Measurements from ENCODE around the gene COX11.

Gene COX11, protein sequence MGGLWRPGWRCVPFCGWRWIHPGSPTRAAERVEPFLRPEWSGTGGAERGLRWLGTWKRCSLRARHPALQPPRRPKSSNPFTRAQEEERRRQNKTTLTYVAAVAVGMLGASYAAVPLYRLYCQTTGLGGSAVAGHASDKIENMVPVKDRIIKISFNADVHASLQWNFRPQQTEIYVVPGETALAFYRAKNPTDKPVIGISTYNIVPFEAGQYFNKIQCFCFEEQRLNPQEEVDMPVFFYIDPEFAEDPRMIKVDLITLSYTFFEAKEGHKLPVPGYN

DNA sequence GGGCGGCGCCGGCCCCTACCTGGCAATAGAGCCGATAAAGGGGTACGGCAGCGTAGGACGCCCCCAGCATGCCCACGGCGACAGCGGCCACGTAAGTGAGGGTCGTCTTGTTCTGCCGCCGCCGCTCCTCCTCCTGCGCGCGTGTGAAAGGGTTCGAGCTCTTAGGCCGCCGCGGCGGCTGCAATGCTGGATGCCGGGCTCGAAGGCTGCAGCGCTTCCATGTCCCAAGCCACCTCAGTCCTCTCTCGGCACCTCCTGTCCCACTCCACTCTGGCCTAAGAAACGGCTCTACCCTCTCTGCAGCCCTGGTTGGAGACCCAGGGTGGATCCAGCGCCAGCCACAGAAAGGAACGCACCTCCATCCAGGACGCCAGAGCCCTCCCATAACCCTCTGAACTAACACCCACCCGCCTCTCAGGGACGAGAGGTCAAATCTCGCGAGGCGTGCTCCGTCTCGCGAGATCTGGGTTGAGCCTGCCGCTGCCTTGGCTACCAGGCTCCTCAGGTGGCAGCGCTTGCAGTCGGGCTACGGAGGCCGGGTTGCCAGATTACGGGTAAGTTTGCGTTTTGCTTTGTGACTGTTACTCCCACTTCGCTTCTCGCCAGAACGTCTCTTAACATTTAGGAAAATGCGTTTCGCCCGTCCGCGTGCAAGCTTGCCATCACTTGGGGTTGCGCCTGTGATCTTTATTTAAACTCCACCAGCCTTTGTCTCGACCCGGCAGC is at the start of gene COX11, which contains the start of gene STXBP4:
Gene COX11, minus strand, starts transcription at position 393 of the 726 bp plus-strand sequence. Its CDS starts 8 bp downstream, at position 385.
Gene STXBP4, plus strand, starts transcription at position 504 of the 726 bp plus-strand sequence. CDS start 17,455 bp downstream, outside the sequence.
- in situ Hi-C loops (cut with MboI; ENCODE audit: low sequenced_read_pairs), result no loop called here

DNA sequence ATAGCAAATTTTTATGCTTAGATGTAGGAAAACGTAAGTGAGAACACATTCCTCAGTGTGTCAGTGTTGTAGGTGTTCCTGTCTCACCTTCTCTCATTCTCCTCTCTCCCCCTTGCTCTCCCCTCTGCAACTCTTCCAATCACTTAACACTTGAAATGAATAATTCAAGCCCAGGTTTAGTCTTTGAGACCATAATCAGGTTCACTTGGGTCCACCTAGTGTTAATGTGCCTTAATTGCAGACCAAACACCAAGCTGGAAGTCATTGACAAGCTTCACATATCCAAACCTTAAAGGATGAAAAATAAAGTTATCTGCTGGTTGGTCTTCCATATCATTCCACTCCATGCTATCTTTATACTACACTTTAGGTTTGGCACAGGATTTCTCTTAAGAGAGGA is 37.1 kb upstream of the COX11 start:
- in situ Hi-C loops (cut with MboI; ENCODE audit: low sequenced_read_pairs), result no loop called here

DNA sequence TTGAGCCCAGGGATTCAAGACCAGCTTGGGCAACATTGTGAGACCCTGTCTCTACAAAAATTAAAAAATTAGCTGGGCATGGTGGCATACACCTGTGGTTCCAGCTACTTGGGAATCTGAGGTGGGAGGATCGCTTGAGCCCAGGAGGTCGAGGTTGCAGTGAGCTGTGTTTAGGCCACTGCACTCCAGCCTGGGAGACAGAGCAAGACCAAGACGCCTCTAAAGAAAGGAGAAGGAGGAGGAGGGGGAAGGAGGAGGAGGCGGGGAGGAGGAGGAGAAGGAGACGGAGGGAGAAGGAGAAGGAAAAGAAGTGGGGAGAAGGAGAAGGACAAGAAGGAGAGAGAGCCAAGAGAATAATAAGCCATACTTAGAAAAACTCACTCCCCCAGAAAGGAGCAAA is 36.0 kb upstream of the COX11 start:
- in situ Hi-C loops (cut with MboI; ENCODE audit: low sequenced_read_pairs), result no loop called here

DNA sequence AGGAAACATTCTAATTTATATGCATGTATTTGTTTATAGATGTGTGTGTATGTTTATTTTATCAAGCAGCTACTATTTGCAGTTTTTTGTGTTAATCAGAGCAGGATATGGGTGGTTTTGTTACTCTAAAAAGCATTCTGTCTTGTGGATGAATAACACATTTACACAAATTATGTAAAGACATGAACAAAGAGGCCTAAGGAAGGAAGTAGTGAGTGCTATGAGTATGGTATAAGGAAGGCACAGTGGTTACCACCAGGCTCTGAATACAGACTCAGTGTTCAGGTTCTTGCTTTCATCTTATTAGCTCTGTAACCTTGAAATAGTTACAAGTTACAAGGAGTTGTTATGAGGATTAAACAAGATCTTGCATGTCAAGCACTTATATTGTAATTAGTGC is 34.0 kb upstream of the COX11 start:
- in situ Hi-C loops (cut with MboI; ENCODE audit: low sequenced_read_pairs), result no loop called here

DNA sequence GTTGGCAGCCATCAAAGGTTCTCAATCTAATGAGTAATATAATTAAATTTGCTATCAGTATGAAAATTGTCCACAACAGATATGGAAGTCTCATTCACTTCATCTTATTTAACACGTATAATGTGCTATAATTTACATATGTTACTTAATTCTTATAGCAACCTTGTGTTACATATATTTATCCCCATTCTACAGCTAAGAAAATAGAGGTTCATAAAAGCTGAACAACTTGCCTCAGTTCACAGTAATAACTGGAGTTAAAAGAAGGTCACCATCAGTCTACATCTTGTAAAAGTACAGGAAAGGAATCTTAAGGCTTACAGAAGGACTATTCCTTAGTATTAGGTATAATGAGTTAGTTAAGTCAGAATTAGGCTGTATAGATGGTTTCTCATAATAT is 28.0 kb upstream of the COX11 start:
- in situ Hi-C loops (cut with MboI; ENCODE audit: low sequenced_read_pairs), result loop anchor here (25.0 kb wide), 1 partner anchor 291 kb away; no protein-coding TSS in a partner anchor

DNA sequence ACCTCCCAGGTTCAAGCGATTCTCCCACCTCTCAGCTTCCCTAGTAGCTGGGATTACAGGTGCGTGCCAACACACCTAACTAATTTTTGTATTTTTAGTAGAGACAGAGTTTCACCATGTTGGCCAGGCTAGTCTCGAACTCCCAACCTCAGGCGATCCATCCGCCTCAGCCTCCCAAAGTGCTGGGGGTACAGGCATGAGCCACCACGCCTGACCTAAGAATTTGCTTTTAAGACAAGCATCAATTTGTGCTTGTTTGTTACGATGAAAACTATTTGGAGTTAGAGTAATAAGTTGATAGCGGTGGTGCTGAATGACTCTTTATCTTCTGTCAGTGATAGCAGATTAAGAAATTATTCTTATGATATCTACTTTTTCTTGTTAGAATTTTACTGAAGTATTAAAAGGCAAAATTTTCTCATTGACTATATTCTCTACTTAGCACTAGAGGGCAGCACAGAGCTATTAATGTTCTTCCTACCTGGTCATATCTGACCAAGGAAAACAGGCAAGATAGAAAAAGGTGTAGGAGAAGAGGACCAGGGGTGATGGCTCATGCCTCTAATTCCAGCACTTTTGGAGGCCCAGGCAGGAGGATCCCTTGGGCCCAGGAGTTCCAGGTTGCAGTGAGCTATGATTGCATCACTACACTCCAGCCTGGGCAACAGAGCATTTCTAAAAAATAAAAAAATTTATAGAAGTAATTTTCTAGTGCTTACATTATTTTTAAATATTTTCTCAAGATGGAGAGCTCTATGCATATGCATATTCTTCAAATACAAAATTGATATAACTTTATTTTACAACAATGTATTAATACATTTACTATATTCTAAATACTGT is 24.6 kb upstream of the COX11 start:
- in situ Hi-C loops (cut with MboI; ENCODE audit: low sequenced_read_pairs), result loop anchor here (25.0 kb wide), 1 partner anchor 294 kb away; no protein-coding TSS in a partner anchor

DNA sequence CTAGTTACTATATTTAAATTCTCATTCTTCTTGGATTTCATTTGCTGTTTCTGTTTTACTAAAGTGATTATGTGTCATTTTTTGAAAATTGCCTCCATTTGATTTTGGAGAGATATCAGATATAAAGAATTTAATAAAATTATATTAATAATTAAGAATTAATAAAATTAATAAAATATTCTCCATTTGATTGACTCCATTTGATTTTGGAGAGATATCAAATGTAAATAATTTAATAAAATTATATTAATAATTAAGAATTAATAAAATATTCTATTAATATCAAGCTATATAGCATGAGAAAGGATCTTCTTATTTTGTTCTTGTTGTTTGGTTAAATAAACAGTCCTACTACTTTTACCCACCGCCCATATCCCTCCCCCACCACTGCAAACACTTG is 23.1 kb upstream of the COX11 start:
- in situ Hi-C loops (cut with MboI; ENCODE audit: low sequenced_read_pairs), result loop anchor here (25.0 kb wide), 1 partner anchor 296 kb away; no protein-coding TSS in a partner anchor

DNA sequence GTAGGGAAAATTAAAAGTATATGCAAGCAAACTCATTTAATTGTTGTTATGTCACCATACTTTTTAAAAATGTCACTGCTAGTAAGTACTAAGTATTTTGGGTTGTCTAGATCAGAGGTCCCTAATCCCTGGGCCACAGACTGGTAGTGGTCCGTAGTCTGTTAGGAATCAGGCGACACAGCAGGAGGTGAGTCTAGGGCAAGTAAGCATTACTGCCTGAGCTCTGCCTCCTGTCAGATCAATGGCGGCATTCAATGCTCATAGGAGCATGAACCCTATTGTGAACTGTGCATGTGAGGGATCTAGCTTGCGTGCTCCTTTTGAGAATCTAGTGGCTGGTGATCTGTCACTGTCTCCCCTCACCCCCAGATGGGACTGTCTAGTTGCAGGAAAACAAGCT is 21.7 kb upstream of the COX11 start:
- in situ Hi-C loops (cut with MboI; ENCODE audit: low sequenced_read_pairs), result loop anchor here (25.0 kb wide), 1 partner anchor 297 kb away; no protein-coding TSS in a partner anchor

DNA sequence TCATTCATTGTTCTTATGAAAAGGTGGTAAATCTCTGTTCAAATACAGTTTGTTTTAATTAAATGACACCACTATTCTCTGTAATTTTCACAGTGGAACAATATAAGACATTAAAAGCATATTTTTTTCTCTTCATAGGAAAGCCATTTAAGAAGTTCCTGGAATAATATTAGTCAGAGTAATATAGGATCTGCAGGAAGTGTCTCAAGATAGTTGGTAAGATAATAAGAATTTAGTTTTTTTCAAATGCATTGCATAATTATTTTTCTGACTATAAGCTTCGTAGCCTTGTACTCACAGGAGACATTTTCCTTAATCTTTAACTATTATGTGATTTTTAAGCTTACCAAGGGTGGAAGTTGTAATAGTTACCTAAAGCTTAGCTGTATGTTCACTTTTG is 17.0 kb upstream of the COX11 start:
- in situ Hi-C loops (cut with MboI; ENCODE audit: low sequenced_read_pairs), result loop anchor here (25.0 kb wide), 1 partner anchor 302 kb away; no protein-coding TSS in a partner anchor

DNA sequence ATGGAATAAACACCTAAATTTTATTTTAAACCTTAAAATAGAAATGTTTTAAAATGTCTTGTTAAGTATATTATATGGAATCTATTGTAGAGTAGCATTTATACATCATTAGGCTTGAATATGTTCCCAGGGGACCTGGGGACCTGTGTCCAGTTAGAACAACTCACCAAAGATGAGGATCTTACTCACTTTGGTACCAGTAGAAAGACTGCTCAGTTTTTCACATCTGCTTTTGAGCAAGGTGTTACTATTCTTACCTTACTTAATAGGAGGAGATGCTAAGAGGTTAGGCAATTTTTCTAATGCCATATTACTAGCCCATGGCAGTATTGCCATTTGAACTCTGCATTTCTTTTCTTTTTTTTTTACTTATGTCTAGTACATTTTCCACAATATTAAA is 14.8 kb upstream of the COX11 start:
- in situ Hi-C loops (cut with MboI; ENCODE audit: low sequenced_read_pairs), result loop anchor here (25.0 kb wide), 1 partner anchor 304 kb away; no protein-coding TSS in a partner anchor

DNA sequence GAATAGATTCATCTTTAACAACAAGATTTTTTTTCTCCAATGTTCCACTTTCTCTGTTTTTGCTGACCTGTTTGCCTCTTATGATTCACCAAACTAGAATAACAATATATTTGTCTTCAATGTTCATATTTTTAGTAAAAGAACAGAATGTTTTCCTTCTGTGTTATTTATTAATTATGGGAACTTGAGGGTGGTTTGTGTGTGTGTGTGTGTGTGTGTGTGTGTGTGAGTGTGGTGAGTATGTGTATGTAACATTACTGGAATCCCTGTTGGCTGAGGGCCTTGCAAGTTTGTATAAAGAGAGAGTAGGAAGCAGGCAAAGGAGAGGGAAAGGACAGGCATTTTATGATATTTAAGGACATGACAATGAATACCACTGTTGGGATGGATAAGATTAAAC is 13.9 kb upstream of the COX11 start:
- in situ Hi-C loops (cut with MboI; ENCODE audit: low sequenced_read_pairs), result loop anchor here (25.0 kb wide), 1 partner anchor 305 kb away; no protein-coding TSS in a partner anchor

DNA sequence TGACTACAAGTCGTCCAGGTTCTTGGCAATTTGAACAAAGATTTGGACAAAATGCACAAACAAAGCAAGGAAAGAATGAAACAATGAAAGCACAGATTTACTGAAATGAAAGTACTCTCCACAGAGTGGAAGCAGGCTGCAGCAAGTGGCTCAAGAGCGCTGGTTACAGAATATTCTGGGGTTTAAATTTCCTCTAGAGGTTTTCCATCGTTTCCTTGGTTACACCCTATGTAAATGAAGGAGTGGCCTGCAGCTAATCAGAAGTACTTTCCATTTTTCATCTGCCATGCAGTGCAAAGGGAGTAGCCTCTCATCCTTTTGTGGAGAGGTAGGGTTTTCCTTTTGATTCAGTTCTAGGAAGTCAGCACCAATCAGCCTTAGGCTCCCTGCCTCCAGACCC is 11.9 kb upstream of the COX11 start:
- in situ Hi-C loops (cut with MboI; ENCODE audit: low sequenced_read_pairs), result loop anchor here (25.0 kb wide), 1 partner anchor 307 kb away; no protein-coding TSS in a partner anchor

DNA sequence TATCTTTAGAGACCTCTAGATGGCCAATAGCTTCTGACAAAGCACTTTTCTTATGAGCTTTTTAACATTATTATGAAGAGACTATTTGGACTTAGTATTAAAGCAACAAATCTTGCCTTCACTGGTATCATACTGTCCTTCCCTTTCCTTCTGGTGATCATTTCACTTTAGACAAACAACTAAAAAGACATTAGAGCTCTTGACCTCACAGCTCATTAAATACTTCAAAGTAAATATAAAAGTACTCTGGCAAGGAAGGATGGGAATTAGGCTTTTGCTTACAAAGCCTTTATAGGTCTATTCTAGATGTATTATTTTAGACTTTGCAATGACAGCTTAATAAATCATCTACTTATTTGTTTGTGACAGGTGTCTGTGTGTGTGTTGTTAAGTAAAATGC is 11.2 kb upstream of the COX11 start:
- in situ Hi-C loops (cut with MboI; ENCODE audit: low sequenced_read_pairs), result loop anchor here (25.0 kb wide), 1 partner anchor 308 kb away; no protein-coding TSS in a partner anchor

DNA sequence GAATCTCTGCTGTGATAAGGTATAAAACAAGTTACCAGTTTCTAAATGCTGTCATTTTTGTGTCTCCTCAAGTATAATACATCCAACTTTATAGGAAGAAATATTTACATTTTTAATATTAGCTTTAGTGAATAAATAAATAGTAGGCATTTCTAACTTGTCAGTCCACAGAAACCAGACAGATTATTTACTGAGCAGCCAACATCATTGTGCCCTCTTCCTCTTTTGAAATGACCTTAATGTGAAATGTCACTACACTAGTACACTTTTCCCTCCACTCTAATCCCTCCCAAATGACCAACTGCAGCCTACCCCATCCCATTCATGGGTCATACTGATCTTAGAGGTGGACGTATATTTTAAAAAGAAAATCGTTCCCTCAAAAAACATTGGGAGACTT is 9.3 kb upstream of the COX11 start:
- in situ Hi-C loops (cut with MboI; ENCODE audit: low sequenced_read_pairs), result loop anchor here (25.0 kb wide), 1 partner anchor 310 kb away; no protein-coding TSS in a partner anchor

DNA sequence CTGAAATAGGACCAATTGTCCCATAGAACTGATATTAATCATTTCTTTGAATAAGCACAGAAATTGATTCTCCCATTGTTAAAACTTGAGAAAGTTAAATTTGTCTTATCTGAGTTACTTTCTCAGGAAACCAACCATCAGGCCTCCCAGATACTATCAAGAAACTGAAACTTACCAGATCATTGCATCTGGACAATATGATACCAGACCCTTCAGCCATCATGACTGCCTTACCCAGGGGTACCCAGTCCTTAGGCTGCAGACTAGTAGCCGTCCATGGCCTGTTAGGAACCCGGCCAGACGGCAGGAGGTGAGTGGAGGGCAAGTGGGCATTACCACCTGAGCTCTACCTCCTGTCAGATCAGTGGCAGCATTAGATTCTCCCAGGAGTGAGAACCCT is 7.9 kb upstream of the COX11 start:
- in situ Hi-C loops (cut with MboI; ENCODE audit: low sequenced_read_pairs), result loop anchor here (25.0 kb wide), 1 partner anchor 311 kb away; no protein-coding TSS in a partner anchor

DNA sequence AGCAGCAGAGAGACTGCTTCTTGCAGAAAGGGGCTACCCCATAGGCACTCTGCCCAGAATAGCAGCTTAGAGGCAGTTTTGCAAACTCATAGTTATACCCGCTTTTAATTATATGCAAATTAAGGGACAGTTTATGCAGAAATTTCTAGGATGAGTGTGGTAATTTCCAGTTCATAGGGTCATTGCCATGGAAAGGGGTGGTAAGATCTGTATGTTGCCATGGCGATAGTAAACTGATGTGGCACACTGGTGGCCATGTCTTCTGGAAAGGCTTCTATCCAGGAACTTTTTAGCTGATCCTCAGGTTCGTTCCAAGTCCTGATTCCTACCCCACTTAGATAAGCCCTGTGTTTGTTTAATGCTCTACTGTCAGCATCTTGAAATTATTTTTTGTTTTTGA is 6.3 kb upstream of the COX11 start:
- in situ Hi-C loops (cut with MboI; ENCODE audit: low sequenced_read_pairs), result loop anchor here (25.0 kb wide), 1 partner anchor 313 kb away; no protein-coding TSS in a partner anchor

DNA sequence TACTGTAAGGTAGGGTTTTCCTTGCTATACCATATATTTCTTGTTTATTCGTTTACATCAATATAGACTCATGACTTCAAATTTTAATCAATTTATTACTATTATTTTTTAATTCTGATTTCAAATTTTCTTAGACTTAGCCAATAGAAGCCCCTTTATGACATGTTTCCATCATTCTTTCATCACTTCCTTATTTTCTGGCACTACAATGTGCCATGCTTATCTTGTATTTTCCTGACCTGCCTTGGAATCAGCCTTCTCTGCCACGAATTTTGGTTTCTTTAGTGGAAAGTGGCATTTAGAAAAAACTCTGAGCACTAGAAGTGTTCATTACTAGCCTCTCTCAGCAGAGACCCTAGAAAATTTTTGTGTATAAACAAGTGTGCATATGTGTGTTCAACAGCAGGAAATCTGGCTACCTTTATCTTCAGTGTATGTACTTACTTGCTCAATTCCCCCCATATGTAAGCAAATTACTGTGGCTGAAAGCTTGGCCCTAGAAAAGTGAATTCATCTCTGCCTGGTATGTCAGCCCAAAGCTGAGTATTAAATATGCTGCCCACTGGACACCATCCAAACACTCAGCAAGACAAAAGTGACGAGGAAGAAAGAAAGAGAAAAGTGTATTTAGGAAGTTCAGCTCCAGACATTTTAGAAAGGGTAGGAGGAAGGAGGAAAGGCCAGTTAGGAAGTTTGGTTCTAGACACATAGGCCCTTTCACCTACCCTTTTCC is 4.1 kb upstream of the COX11 start:
- in situ Hi-C loops (cut with MboI; ENCODE audit: low sequenced_read_pairs), result no loop called here

DNA sequence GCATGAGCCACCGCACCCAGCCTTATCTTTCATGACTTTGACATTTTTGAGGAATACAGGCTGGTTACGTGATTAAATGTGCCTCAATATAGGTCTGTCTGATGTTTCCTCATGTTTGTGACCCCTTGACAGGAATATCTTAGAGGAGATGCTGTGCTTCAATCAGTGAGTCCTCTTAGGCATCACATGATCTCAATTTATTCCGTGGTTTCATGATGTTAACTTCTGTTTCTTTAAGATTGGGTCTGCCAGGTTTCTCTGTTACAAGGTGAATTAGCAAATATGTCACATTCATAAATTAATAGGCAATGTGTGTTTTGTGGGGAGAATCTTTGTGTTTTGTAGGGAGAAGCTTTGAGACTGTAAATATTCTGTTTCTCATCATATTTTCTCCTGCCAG is 3.4 kb upstream of the COX11 start:
- in situ Hi-C loops (cut with MboI; ENCODE audit: low sequenced_read_pairs), result no loop called here

DNA sequence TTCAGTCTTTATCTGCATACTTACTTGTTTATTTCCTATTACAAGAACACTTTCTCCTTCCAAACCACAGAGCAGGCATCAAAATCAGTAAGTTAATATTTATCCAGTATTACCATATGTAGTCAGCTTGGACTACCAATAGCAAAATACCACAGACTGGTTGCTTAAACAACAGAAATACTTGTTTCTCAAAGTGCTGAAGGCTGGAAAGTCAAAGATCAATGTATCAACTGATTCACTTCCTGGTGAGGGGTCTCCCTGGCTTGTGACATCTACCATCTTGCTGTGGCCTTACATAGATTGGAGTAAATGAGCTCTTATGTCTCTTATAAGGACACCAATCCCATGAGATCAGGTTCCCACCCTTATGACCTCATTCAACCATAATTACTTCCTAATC is 2.7 kb upstream of the COX11 start:
- in situ Hi-C loops (cut with MboI; ENCODE audit: low sequenced_read_pairs), result no loop called here
